NCI-H1092 treated with DMSO at 0.1 percent for 48 hours (cell line): ENCODE results near the gene PDE6G.

Experiments used
- DNase-seq: peaks from one replicate; lab custom pipeline; 2025; lab: John Stamatoyannopoulos, UW

Gene PDE6G

DNA sequence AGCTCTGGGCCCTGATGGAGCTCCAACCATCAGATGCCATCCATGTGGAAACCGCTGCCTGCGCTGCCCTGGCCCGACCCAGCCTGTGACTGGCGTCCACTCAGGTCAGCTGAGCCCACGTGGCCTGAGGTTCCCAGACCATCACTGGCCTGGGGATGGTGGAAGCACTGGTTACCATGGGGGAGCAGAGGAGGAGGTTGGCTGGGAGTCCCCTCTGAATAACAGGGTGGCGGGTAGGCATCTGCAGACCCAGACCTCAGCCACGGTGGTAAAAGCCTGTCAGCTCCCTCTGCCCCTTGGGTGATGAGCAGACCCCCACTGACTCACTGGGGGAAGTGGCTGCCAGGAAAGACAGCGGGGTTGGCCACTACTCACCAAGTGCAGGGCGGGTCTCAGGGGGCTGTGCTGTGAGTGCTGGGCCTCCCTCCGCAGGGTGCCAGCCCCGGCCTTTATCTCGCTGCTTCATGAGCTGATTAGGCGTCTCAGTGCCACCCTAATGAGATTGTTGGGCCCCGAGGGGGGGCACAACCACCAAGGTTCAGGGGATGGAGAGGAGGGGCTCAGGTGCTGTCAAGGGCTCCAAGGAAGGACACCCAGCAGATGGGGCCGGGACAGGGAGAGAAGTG, at the start of gene PDE6G:
TSS of gene PDE6G (minus strand) at position 425 of the 626 bp plus-strand sequence. CDS start 3,237 bp downstream, outside the sequence.
- no peak for DNase-seq

DNA sequence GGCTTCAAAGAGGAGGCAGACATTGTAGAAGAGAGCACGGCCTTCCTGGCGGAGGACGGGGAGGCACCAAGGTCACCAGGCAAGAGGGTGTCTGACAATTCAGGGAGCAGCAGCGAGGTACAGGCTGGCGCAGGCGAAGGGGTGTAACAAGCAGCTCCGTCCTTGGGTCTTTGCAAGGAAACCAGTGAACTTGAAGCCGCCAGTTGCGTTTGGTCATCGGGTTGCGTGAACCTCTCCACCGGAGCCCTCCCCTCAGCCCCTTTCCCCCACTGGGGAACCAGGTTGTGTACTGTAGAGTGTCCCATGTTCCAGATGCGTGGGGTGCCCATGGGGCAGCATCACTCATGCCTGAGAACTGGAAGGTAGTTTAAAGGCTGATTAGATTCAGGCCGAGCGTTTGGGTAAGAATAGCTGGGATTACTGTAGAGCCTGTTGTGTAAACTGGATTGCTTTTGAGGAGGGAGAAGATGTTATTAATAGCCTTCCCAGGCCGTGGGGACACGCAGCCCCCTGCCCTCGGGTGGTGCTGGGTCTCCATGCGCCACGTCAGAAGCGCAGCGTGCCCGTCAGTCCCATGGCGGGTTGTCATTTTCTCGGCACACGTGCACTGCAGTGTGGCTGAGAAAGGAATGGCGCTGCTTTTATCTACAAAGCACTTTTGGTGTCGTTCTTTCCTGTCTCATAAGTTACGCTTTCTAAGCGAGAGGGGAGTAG, 49.3 kb upstream of the PDE6G start:
- no peak for DNase-seq

DNA sequence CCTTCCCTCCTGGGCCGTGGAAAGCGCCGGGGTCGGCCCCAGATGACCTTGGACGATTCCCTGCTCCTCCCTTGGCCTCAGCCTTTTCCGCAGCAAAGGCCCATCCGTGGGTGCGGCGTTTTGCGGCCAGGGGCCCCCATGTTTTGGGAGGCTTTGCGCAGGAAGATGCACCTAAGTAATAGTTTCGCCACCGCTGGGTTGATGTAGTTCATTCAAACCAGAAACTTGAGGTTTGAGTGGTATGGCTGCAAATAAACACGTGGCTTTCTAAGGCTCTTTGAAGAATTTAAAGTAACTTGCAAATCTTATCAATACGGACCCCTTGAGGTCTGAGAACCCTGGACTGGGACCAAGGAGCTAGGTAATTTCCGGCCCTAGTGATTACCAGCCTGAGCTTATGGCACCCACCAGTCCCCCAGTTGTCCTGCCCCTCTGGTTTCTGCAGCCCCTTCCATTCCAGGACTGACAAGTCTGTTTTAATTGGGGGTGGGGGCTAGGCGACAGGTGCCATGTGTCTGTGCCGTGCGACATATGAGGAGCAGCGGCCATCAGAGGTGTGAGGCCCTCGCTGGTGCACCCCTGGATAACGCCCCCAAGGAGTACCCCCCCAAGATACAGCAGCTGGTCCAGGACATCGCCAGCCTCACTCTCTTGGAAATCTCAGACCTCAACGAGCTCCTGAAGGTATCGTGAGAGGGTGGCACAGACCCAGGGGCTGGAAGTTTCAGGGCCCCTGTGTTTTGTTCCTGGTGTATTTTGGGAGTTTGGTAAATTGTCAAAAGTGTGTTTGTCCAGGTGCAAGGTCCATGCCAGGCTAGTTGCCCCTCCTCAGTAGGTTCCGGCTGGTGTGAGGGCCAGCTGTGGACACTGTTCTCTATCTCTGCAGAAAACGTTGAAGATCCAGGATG, 47.7 kb upstream of the PDE6G start:
- peak; percentile 3 for DNase-seq

DNA sequence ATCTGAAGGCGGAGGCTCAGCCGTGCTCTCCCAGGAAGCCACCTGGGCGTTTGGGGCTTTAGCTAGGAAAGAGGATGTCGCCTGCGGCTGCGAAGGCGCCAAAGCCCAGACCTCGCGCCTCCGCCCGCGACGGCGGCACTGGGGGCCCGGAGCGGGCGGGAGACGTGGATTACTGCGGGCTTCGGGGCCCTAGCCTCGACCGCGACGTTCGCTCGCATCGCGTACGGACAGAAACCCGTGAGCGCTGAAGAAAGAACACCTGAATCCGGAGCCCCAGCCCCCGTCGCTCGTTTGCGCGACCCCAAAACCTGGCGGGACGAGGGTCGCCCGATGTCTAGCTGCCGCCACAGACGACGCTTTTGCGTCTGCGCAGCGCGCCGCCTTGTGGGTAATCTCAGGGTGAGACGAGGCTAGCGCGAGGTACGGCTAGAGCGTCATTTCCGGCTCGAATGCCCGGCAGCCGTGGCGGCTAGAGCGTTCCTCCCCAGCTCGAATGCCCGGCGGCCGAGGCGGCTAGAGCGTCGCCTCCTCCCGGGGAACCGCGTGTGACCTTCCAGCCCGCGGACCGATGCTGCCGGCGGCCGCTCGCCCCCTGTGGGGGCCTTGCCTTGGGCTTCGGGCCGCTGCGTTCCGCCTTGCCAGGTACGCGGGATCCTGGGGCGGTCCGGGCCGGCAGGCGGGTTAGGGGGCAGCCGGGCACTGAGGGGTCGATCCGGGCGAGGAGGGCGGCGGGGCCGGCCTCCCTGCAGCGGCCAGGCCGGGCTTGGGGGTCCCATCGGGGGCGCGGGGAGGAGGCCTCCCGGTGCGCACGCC, 46.8 kb upstream of the PDE6G start, which contains the start of gene MRPL12:
TSS of gene MRPL12 (plus strand) at position 434 of the 813 bp plus-strand sequence. CDS start at position 569, 135 bp downstream.
- peak; percentile 92 for DNase-seq

DNA sequence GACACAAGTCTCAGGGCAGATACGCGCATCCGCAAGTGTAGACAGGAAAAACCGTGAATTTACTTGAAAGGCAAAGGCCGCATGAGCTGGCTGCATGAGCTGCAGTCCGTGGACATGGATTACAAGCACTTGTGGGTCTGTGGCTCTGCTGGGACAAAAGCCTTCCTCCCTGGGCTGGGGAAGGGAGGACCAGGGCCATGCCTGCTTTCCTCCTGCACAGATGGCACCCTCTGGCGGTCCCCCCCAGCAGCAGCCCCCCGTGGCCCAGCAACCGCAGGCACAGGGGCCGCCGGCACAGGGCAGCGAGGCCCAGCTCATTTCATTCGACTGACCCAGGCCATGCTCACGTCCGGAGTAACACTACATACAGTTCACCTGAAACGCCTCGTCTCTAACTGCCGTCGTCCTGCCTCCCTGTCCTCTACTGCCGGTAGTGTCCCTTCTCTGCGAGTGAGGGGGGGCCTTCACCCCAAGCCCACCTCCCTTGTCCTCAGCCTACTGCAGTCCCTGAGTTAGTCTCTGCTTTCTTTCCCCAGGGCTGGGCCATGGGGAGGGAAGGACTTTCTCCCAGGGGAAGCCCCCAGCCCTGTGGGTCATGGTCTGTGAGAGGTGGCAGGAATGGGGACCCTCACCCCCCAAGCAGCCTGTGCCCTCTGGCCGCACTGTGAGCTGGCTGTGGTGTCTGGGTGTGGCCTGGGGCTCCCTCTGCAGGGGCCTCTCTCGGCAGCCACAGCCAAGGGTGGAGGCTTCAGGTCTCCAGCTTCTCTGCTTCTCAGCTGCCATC, 45.1 kb upstream of the PDE6G start:
- no peak for DNase-seq

DNA sequence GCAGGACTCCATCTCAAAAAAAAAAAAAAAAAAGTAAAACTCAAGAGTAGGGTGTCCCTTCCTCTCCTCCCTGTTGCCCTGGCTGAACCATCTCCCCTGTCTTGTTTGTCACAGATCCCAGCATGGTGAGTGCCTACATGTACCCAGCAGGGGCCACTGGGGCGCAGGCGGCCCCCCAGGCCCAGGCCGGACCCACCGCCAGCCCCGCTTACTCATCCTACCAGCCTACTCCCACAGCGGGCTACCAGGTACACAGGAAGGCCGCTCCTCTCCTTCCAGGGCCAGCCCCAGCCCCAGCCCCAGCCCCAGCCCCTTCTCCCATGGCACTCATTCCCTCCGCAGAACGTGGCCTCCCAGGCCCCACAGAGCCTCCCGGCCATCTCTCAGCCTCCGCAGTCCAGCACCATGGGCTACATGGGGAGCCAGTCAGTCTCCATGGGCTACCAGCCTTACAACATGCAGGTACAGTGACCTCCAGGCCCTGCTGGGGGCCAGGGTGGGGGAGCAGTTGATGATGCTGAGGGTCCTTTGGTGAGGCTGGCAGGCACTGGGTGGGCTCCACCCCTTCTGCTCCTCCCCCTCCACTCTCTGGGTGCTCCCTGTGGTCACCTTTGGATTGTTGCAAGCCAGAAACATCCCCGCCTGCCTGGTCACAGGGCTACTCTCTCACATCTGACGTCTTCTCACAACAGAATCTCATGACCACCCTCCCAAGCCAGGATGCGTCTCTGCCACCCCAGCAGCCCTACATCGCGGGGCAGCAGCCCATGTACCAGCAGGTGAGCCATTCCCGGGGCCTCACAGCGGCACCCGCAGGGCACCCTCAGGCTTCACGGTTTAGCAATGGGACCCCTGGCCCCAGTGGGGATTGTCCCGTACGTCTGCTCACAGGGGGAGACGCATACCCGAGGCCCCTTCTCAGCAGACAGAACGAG, 44.3 kb upstream of the PDE6G start:
- no peak for DNase-seq

DNA sequence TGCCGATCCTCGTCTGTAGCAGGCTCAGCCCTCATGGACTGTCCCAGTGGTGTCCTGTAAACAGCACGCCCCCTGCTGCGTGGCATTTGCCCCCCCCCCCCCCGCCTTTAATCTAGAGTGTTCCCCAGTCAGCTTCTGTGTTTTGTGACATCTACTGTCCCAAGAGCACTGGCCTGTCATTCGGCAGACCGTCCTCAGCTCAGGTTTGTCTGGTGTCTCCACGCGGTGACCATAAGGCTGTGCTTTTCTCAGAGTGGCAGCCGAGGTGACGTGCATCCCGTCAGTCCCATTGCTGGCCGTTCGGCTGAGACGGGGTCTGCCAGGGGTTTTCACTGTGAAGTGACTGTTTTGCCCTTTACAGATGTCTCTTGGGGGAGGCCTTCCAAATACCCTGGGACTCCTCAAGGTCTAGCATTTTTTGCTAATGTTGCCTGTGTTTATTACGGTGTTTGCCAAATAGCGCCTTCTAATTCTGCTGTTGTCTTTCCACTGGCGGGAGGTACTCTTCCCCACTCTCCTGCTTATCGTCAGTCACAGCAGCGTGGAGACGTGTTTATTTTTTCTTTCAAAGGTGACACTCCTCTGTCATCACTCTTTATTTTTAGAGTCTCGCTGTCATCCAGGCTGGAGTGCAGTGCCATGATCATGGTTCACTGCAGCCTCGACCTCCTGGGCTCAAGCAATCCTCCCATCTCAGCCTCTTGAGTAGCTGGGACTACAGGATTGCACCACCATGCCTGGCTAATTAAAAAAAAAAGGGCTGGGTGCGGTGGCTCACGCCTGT, 41.1 kb upstream of the PDE6G start:
- DNase-seq: no peak

DNA sequence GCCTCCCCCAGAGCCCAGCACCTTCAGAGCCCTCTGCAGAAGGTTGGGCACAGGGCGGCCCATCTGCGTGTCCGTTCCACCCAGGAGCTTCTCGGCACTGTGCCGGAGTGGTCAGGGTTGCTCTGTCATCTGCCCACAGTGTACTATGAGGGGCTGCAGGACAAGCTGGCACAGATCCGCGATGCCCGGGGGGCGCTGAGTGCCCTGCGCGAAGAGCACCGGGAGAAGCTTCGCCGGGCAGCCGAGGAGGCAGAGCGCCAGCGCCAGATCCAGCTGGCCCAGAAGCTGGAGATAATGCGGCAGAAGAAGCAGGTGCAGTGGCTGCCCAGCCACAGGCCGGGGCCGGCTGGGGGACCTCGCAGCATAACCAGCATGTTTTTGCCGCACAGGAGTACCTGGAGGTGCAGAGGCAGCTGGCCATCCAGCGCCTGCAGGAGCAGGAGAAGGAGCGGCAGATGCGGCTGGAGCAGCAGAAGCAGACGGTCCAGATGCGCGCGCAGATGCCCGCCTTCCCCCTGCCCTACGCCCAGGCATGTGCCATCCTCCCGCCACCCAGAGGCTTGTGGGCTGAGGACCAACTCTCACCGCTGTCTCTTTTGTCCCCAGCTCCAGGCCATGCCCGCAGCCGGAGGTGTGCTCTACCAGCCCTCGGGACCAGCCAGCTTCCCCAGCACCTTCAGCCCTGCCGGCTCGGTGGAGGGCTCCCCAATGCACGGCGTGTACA, 40.0 kb upstream of the PDE6G start:
- DNase-seq: no peak

DNA sequence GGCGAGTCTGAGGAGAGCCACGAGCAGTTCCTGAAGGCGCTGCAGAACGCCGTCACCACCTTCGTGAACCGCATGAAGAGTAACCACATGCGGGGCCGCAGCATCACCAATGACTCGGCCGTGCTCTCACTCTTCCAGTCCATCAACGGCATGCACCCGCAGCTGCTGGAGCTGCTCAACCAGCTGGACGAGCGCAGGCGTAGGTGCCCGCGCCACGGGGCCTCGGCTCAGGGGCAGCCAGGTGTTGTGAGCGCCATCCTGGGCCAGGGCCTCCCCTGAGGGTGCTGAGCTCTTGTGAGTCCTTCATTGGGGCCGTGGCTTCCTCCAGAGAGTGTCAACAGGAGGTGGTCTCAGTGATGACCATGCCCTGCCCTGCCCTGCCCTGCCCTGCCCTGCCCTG, 39.5 kb upstream of the PDE6G start:
- no peak for DNase-seq

DNA sequence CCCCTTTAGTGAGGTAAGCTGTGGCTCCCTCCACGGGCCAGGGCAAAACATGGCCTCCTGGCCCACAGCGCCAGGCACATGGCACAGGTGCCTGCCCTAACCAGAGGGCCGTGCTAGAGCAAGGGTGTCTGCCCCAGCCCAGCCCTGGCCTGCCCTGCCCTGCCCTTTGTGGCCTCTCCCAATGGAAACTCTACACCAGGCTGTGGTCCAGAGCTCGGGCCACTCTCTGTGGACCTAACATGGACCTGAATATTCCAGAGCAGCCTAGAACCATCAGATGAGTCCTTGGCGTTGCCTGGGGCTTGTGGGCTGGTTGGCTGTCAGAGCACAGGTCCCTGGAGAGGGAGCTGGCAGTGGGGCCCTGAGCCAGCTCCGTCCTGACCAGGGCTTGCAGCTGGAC, 38.9 kb upstream of the PDE6G start:
- no peak for DNase-seq

DNA sequence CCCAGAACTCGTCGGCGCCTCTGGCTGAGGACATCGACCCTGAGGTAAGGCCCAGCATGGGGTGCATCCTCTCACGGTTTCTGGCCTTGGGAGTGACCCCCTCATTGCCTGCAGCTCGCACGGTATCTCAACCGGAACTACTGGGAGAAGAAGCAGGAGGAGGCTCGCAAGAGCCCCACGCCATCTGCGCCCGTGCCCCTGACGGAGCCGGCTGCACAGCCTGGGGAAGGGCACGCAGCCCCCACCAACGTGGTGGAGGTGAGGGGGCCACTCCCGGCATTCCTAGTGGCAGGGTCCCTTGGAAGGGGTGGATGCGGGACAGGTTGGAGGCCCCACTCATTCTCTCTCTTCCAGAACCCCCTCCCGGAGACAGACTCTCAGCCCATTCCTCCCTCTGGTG, 38.5 kb upstream of the PDE6G start:
- DNase-seq: no peak

DNA sequence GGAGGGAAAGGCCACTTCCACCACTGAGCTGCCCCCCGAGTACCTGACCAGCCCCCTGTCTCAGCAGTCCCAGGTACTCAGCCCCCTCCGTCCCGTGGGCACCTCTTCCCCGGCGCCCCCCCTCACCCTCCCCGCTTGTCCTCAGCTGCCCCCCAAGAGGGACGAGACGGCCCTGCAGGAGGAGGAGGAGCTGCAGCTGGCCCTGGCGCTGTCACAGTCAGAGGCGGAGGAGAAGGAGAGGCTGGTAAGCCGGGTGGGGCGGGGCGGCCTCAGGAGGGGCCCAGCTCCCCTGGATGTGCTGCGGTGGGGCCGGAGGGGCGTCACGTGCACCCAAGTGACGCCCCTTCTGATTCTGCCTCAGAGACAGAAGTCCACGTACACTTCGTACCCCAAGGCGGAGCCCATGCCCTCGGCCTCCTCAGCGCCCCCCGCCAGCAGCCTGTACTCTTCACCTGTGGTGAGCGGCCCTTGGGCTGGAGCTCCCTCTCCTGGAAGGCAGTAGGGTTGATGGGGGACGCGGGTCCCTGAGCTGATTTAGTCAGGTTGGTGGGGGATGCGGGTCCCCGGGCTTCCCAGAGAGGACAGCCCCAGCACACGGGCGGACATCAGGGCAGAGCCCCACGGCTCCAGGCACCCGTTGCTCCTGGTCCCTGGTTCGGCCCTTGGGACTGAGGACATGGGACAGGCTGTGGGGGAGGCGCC, 37.3 kb upstream of the PDE6G start:
- no peak for DNase-seq

DNA sequence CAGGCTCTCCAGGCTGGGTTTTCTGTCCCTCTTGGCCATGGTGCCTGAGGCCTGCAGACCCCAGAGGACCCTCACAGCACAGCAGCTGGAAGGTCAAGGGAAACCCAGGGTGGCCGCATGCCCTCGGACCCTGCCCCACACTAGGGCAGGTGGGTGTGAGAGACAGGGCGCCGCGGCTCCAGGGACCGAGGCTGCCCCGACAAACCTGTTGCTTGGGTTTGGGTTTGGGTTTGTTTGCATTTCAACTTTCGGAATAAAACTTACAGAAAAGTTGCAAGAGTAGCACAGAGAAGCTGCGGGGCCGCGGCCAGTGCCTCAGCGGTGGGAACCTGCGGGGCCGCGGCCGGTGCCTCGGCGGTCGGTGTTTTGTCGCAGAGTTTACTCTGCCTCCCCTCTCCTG, 35.3 kb upstream of the PDE6G start:
- no peak for DNase-seq

DNA sequence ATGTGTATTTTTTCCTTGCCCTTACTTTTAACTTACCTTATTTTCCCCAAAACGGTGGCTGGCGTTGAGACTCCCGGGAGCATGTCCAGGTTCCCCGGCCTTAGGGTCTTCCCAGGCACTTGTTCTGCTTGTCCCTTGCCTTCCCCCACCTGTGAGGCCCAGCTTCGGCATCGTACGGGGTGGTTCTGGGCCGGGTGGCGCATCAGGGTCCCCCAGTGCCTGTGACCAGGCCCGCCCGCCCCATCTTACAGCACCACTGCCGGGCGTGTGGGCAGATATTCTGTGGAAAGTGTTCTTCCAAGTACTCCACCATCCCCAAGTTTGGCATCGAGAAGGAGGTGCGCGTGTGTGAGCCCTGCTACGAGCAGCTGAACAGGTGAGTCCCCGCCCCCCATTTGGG, 34.9 kb upstream of the PDE6G start:
- no peak for DNase-seq

DNA sequence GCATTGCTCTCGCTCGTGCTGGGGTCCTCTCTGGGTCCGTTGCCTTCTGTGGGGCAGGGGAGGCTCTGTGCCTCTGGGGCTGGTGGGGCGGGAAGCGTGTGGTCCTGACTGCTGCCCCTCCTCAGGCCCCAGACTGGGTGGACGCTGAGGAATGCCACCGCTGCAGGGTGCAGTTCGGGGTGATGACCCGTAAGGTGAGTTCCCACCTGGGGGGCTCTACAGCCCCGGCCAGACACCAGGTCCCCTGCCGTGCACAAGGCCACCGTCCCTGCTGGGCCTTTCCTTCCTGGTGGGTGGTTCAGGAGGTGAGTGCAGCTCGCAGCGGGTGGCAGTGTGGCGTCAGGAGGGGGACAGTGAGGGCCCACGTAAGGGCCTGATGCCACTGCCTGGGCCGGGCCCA, 34.2 kb upstream of the PDE6G start:
- no peak for DNase-seq

DNA sequence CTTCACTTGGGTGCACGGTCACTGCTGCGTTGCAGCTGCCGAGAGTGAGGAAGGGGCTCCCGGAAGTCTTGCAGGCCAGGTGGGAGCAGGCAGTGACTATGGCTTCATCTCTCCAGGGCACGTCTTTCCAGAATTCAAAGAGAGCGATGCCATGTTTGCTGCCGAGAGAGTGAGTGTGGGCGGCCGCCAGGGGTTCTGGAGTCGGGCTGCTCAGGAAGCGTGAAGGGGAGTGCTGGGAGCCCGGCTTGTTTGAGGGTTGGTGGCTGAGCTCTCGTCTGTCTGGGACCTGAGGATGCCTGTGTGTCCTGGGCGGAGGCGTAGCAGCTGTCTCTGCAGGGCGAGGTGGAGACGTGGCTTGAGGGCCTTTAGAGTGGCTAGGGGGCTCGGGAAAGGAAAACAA, 33.7 kb upstream of the PDE6G start:
- DNase-seq: no peak

DNA sequence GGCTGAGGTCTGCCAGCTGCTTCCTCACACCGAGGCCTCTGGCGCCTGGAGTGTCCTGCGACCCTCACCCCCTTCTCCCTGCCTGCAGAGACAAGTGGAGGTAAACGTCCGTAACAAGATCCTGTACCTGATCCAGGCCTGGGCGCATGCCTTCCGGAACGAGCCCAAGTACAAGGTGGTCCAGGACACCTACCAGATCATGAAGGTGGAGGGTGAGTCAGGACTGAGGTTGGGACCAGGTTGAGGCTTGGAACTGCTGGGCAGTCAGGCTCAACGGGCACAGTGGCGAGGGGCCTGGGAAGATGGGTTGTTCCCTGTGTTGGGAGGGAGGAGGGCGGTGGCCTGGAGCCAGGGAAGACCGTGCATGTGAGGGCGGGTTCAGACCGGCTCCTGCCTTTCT, 32.3 kb upstream of the PDE6G start:
- DNase-seq: no peak
